Upper lobe of left lung (tissue), 4 donors: ENCODE measurements around the gene SCGB1D1.

Experiments
- EP300 ChIP-seq, 4 donors: sonication (generic); formaldehyde crosslinking; IDR thresholded peaks; one replicate each; pipeline ENCODE4 v1.5.1; 2017; ENCODE audit warnings: antibody characterized with exemption in 4 of 4, control low read depth in 2 of 4
- POLR2A ChIP-seq, 4 donors: fragments of 450-650 bp; IDR thresholded peaks; one replicate each; pipeline ENCODE4 v1.5.1; 2016 to 2017; ENCODE audit warnings: antibody characterized with exemption in 4 of 4, mild to moderate bottlenecking in 2 of 4
- POLR2AphosphoS5 ChIP-seq, 2 donors: sonication (generic); formaldehyde crosslinking; IDR thresholded peaks; one replicate each; pipeline ENCODE4 v1.5.1; 2017; ENCODE audit warnings: antibody characterized with exemption in 2 of 2
- TF ChIP-seq, protein P1 (sequence below), 6 experiments: fragments of 450-650 bp in 4 of 6; fragments of 200-600 bp in 2 of 6; sonication (generic) in 2 of 6; IDR thresholded peaks; one replicate each; pipeline ENCODE4 v1.5.1; 2016 to 2019; ENCODE audit warnings: antibody characterized with exemption in 6 of 6

DNA sequence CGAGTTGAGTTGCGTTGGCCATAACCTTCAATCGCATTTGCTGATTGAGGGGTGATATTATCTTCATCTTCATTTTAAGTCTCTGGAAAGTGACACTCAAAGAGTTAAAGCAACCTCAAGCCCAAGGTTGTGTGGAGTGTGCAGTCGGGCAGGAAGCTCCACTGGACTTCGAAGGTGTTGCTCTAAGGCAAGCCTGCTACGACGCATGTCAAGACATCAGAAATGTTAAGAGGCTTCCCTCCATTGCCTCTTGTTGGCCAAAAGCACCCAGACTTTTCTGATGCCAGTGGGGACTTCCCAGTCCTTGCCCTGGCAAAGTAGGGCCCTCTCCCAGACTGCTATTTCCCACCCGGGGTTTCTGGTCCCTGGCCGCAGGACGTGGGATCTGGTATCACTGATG lies 23.6 kb upstream of the SCGB1D1 start:
- TF ChIP-seq, protein P1, sequence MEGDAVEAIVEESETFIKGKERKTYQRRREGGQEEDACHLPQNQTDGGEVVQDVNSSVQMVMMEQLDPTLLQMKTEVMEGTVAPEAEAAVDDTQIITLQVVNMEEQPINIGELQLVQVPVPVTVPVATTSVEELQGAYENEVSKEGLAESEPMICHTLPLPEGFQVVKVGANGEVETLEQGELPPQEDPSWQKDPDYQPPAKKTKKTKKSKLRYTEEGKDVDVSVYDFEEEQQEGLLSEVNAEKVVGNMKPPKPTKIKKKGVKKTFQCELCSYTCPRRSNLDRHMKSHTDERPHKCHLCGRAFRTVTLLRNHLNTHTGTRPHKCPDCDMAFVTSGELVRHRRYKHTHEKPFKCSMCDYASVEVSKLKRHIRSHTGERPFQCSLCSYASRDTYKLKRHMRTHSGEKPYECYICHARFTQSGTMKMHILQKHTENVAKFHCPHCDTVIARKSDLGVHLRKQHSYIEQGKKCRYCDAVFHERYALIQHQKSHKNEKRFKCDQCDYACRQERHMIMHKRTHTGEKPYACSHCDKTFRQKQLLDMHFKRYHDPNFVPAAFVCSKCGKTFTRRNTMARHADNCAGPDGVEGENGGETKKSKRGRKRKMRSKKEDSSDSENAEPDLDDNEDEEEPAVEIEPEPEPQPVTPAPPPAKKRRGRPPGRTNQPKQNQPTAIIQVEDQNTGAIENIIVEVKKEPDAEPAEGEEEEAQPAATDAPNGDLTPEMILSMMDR (IDR thresholded peaks at IDR 0.05), result no peak
- TF ChIP-seq EP300 (IDR thresholded peaks at IDR 0.05) (no peak), POLR2A (IDR thresholded peaks at IDR 0.05) (no peak), POLR2AphosphoS5 (IDR thresholded peaks at IDR 0.05) (no peak)
